Occipital lobe (tissue), 2 donors: ENCODE data around the gene PIEZO1. TPM values are rescaled to one million over a fixed set of nuclear protein-coding genes. Genes with fewer than 3 reads are reported as not detected.
"Not testable (repeated sequence)": the region's sequence is repeated elsewhere in the genome, so short reads cannot be mapped to it uniquely, and the experiment has no call there.

Experiments
- DNase-seq: peaks from one replicate; lab custom pipeline; 2025; lab: John Stamatoyannopoulos, UW
- total RNA-seq: library from RNA; depleted of rRNA; stranded (reverse); fragments of >200 nt; gene quantifications from one replicate; pipeline ENCODE4 v1.2.3, GENCODE V29; 2014

PIEZO1 gene
- total RNA-seq, 1 donor from 2014 or later = 4.8 TPM

GRCh38 chr16:88676502-88677242 is 108.3 kb downstream of the PIEZO1 start:
- no peak for DNase-seq

DNA sequence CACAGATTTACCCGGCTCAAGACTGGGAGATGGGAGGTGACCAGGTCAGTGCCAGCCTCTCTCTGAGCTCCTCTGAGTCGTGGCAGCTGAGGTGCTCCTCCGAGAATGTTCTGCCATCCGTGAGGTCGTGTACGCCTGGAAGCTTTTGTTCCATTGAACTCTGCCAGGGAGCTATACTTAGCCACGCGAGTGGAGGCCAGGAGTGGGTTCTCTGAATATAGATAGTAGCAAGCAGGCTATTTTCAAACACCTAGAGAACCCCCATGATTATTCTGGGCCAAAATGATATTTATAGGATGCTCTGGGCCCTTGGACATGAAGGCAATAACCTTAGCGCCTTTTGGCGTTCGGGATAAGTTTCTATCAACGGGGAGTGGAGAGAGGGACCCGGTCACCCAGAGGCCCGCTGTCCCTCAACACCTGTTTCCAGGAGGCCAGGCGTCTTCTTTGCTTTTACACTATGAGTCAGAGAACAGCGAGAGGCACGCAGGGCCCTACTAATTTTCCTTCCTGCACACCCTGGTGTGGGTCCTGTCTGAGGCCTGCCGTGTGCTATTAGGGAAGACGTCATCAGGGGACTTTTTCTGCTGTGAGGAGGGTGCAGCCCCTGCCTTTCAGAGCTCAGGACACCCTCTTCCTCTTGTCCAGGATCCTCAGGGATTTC is 111.2 kb downstream of the PIEZO1 start:
- DNase-seq = no peak

- DNase-seq = no peak
These were observed 112.2 kb downstream of the PIEZO1 start for GRCh38 chr16:88672776-88673175.

DNA sequence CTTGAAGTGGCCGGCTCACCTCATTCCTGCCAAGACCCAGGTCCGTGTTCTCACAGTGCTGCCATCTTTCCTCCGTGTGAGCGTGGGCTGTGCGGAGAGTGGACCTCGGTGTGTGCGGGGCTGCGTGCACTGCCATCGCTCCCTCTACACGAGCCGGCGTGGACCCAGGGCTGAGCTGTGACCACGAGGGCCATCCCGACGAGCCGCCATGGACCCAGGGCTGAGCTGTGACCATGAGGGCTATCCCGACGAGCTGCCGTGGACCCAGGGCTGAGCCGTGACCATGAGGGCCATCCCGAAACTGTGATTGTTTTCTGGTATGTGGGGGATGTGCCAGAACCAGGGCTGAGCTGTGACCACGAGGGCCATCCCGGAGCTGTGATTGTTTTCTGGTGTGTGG is 113.2 kb downstream of the PIEZO1 start:
- no peak for DNase-seq

DNA sequence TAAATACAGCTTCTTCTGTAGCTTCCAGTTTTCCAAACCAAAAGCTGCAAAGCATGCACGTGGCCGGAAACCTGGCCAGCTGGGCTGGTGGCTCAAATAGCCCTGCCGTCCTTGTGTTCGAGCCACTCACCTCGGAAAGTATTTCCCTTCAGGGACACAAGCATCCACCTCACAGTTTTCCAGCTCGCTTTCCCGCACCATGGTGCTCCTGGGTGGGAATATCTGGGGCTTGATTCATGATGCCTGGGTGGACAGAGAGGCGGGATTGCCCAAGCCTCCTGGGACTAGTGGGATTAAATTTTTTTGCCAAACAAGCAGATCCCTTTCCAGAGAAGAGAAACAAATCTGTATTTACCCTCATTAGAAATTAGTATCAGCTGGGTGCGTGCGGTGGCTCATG is 115.0 kb downstream of the PIEZO1 start:
- no peak for DNase-seq

GRCh38 chr16:88669493-88669892 is 115.5 kb downstream of the PIEZO1 start:
- not testable (repeated sequence) for DNase-seq

DNA sequence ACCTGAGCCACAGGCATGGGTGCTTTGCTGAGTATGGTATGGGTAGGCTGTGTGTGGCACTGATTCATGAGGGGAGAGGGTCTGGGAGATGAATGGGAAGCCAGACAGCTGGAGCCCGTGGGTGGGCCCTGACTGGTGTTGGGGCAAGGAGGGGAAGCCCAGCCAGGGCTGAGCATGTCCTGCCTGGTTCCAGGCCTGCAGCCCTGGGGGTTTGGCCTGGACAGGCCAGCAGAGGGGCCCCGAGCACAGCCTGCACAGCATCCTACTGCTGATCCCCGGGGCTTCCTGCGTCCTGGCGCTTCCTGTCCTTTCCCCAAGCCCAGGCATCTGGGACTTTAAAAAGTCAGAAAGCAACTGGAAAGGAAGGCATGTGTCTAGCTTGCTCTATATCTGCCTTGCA is 117.6 kb downstream of the PIEZO1 start:
- DNase-seq = no peak

- no peak for DNase-seq
These were observed 119.5 kb downstream of the PIEZO1 start for GRCh38 chr16:88665570-88665969.

Other genes starting within 250 kb of the PIEZO1 start
- gene ZC3H18, start 214.8 kb downstream of the PIEZO1 start, total RNA-seq = 12.0 TPM
- gene IL17C, start 146.6 kb downstream of the PIEZO1 start, total RNA-seq = not detected
- gene CYBA, start 134.2 kb downstream of the PIEZO1 start, total RNA-seq = 17.8 TPM
- gene MVD, start 122.1 kb downstream of the PIEZO1 start, total RNA-seq = 48.8 TPM
- gene SNAI3, start 98.7 kb downstream of the PIEZO1 start, total RNA-seq = 0.16 TPM
- gene RNF166, start 78.8 kb downstream of the PIEZO1 start, total RNA-seq = 10.9 TPM
- gene CTU2, start 78.7 kb downstream of the PIEZO1 start, total RNA-seq = 15.9 TPM
- gene CDT1, start 18.6 kb upstream of the PIEZO1 start, total RNA-seq = 1.6 TPM
- 12.0 TPM for gene APRT, start 26.7 kb upstream of the PIEZO1 start, total RNA-seq
- gene GALNS, start 71.7 kb upstream of the PIEZO1 start, total RNA-seq = 6.6 TPM
- gene TRAPPC2L, start 71.9 kb upstream of the PIEZO1 start, total RNA-seq = 30.4 TPM
- gene PABPN1L, start 81.4 kb upstream of the PIEZO1 start, total RNA-seq = not detected
- gene CBFA2T3, start 192.0 kb upstream of the PIEZO1 start, total RNA-seq = 1.9 TPM